IMR-90 (cell line): ENCODE data around the gene RIPK3.

Experiments used
- CEBPB ChIP-seq: IDR thresholded peaks from 2 replicates; pipeline ENCODE4 v1.6.1; 2012; ENCODE audit warnings: low read depth, low read length, improper control_type of control experiment
- CHD1 ChIP-seq: IDR thresholded peaks from 2 replicates; pipeline ENCODE4 v1.6.1; 2012; ENCODE audit warnings: low read depth, low read length, improper control_type of control experiment
- MAFK ChIP-seq: IDR thresholded peaks from 2 replicates; pipeline ENCODE4 v1.6.1; 2012; ENCODE audit warnings: low read depth, low read length, improper control_type of control experiment
- POLR2A ChIP-seq: IDR thresholded peaks from 2 replicates; pipeline ENCODE4 v1.6.1; 2012; ENCODE audit warnings: mild to moderate bottlenecking, low read depth, low read length
- RCOR1 ChIP-seq: IDR thresholded peaks from 2 replicates; pipeline ENCODE4 v1.6.1; 2012; ENCODE audit warnings: mild to moderate bottlenecking, low read length, improper control_type of control experiment; ENCODE audit not compliant: insufficient replicate concordance
- RFX5 ChIP-seq: IDR thresholded peaks from 2 replicates; pipeline ENCODE4 v1.8.0; 2012; ENCODE audit warnings: low read depth, mild to moderate bottlenecking, low read length, moderate library complexity
- TF ChIP-seq, protein P1 (sequence below): conservative IDR thresholded peaks from 2 replicates; pipeline ENCODE4 v1.5.1; 2012; ENCODE audit warnings: mild to moderate bottlenecking, low read depth, low read length, improper control_type of control experiment
- TF ChIP-seq, protein P2 (sequence below): fragments of 150-350 bp; IDR thresholded peaks from 2 replicates; pipeline ENCODE4 v1.6.1; 2017; ENCODE audit warnings: mild to moderate bottlenecking, antibody characterized with exemption, low read length, low read depth

DNA sequence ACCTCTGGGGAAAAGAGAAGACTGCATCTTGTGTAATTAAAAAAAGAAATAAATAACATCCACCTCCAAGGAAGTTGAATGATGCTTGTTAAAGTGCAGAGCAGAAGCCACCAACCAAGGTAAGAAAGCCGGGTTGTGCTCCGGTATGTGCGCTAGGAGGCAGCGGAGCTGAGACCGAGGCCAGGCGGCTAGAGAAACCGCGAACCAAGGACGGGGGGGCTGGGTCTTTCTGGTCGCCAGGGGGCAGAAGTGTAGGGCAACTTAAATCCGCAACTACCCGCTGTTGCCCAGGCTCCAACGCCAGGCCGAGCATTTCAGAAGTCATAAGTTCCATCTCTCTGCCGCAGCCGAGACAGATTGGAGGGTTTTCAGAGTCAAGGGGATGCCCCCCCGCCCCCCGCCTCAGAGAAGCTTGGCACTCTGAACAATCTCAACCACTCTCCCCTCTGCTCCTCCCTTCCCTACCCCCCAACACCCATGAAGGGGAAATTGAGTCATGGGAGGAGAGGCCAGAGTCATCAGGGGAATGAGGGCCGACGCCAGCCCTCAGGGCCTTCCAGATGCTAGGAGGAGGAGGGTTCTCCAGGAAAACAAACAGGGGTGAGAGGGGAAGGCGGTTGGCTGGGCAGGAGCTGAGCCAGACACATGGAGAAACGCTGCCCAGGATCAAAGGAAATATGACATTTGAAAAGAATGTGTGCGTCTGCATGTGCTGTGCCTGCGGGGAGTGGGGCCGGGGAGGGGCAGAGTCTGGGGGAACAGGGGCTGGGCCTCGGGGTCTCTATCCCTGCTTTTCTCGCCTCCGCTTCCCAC lies 26.0 kb upstream of the RIPK3 start:
- TF ChIP-seq, protein P1, sequence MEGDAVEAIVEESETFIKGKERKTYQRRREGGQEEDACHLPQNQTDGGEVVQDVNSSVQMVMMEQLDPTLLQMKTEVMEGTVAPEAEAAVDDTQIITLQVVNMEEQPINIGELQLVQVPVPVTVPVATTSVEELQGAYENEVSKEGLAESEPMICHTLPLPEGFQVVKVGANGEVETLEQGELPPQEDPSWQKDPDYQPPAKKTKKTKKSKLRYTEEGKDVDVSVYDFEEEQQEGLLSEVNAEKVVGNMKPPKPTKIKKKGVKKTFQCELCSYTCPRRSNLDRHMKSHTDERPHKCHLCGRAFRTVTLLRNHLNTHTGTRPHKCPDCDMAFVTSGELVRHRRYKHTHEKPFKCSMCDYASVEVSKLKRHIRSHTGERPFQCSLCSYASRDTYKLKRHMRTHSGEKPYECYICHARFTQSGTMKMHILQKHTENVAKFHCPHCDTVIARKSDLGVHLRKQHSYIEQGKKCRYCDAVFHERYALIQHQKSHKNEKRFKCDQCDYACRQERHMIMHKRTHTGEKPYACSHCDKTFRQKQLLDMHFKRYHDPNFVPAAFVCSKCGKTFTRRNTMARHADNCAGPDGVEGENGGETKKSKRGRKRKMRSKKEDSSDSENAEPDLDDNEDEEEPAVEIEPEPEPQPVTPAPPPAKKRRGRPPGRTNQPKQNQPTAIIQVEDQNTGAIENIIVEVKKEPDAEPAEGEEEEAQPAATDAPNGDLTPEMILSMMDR: peak; percentile 95
- no peak for TF ChIP-seq POLR2A
- no peak for TF ChIP-seq RCOR1
- TF ChIP-seq RFX5: no peak
- no peak for TF ChIP-seq MAFK
- no peak for TF ChIP-seq CEBPB
- TF ChIP-seq, protein P2, sequence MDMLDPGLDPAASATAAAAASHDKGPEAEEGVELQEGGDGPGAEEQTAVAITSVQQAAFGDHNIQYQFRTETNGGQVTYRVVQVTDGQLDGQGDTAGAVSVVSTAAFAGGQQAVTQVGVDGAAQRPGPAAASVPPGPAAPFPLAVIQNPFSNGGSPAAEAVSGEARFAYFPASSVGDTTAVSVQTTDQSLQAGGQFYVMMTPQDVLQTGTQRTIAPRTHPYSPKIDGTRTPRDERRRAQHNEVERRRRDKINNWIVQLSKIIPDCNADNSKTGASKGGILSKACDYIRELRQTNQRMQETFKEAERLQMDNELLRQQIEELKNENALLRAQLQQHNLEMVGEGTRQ: no peak
- TF ChIP-seq CHD1: no peak
